HL-60/S4 treated with phorbol 12-myristate 13-acetate at 8.2 ng/mL for 4 days and 3 days (cell line): Measurements from ENCODE around the gene ADGRL3.
"Not testable (repeated sequence)": the region's sequence is repeated elsewhere in the genome, so short reads cannot be mapped to it uniquely, and the experiment has no call there.

Source experiments
- in situ Hi-C: fragments of 300-500 bp; cut with MboI; formaldehyde crosslinking; loops from 2 replicates; pipeline ENCODE4 v1.15.0; 2022; ENCODE audit warnings: low sequenced_read_pairs

ADGRL3 gene

DNA sequence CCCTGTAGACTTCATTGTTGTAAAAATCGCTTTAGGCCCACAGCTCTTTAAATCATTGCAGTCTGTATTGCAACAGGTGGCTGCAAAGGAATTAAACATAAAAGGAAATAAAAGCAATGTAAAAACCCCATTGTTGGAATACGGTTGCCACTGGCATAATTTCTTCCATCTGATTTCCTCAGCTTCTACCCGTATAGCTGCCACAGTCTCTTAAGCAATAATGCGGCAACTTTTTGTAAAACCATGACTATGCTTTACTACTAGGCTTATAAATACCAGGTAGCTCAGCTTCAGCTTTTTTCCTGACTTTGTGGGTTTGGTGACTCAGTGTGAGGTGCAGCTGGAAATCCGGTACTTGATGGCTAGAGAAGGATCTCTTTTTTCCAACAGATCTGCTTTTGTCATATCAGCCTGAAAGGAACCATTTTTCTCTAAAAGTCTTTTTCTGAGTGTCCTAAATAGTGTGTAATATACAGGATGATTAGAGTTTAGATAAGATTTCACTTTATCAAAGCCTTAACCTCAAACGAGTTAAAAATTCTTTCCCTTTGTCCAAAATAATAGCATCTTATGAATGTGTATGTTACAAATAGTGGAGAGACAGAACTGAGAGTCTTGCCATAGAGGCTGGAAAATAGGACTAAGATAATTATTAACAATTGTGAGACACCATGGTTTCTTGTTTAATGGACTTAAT is 268.0 kb downstream of the ADGRL3 start:
- in situ Hi-C loops: no loop called here

DNA sequence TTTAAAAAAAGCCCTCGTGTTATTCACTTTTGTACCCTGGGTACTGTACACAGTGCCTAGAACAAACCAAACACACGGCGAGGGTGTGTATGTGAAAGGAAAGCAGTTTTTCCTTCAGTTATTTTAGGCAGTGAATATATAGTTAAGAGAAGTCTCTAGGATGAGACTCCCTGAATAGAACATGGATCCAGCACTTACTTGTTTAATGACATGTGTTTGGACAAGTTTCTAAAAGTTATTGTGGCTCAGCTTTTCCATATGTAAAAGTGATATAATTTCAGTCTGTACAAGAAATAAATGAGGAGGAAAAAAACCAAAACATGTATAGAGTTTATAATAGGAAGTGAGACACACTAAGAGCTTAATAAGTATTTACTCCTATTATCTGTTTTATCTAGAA is 273.2 kb downstream of the ADGRL3 start:
- in situ Hi-C loops: no loop called here

DNA sequence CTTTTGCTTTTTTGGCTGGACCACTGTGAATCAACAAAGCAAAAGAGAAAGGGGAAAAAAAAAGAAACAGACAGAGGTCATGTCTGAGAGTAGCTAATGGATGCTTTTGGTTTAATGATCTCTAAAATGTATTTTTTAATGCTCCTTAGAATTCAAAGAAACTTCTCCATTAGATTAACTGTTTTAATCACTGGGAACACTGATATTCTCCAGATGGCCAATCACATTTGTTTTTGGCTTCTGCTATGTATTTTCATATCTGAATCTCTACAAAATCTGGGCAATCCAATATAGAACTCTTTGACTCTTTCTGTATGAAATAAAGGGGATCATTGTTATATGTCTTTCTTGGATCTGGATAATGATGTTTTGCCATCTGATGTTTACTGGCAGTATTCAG is 278.2 kb downstream of the ADGRL3 start:
- in situ Hi-C loops: no loop called here

DNA sequence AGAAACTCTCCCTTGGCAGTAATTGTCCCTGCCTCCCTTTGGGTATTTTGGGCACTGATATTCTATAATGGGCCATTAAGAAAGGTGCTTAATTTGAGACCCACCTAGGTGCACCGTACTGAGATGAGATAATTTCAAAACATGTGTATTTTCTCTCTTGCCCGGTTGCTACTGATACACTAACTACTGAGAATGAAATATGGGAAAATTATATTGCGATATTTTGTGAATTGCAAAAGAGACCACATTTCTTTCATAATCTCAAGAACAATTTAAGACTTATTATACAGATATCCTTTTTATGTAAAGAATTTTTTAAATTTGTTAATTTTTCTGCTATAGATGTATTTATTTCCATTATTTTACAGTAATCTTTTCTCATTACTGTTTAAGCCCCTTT is 284.9 kb downstream of the ADGRL3 start:
- in situ Hi-C loops: no loop called here

DNA sequence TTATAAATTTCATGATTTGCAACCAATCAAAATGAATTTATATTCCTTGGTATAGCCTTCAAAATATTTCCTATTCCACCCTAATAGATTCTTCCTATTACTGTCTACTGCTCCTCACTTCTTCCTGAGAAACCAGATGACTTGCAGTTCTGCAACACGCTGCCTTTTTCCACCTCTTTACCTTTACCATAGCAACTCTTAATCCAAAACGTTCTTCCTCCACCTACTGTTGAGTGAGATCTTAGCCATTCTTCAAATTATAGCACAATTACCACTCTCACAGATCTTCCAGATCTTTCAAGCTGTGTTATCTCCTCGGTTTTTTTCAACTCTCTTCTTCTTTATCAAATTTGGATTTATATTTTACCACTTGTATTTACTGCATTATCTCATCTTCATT is 289.8 kb downstream of the ADGRL3 start:
- in situ Hi-C loops: no loop called here

DNA sequence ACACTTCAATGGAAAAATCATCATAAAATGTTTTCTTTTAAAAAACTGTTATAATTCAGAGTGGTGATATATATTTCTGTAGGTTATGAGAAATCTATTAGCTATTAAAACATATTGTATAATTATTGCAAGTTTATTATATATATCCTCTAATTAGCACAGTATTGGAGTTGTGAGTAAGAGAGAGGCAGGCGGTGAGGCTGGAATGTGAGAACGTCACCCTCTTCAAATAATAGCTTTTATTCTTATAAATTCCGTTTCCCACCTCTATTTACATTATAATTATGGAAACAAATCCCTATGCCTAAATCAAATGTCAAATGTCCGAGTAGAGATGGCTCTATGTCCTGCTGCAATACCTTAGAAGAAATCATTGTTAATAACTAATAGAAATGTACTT is 292.9 kb downstream of the ADGRL3 start:
- in situ Hi-C loops: no loop called here

DNA sequence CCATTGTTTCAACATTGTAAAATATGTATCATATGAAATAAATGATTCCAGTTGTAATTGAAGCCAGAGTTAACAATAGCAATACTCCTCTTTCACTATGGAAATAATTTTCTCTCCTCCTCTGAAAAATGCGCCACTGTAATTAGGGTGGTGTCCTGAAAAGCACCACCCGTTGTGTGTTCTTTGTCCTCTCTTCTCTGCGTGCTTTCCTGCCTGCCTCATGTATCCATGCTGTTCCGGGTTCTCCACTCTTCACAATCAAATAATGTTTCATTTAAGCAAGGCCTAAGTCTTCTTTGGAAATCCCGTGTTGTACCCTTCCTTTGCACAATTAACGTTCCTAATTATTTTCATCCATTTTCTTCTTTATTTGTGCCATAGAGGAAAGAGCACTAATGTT is 293.3 kb downstream of the ADGRL3 start:
- in situ Hi-C loops: no loop called here

DNA sequence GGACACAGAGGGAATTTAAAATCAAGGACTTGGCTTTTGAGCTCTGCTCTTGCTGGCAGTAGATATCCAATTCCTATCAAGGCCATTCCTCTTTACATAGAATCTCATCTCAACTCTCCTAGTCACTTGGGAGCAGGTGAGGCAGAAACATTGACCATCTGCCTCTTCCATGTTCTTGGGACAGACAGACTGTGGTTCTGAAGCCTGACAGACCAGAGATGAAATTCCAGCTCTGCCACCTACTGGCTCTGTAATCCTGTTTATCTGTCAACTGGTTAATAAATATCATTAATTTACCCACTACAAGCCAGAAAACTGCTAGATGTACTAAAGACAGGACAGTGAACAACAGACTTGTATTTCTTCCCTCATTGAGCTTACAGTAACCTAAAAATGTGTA is 300.8 kb downstream of the ADGRL3 start:
- in situ Hi-C loops: no loop called here

DNA sequence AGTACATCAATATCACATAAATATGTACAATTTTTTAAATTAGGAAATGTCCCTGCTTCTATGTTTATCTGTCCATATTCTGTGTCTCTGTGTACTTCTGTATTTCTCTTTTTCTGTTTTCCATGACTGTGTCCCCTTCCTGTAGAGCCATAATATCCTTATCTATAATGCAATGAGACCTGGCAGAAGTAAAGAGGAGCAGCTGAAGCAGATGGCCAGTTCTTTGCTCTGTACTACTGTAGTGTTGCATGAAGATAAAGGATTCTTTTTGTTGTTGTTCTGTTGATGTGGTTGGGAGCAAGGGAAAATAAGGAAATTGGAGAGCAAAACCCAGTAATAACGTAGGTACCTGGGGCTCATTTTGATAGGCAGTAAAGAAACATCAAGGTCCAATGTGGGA is 301.7 kb downstream of the ADGRL3 start:
- in situ Hi-C loops: no loop called here

DNA sequence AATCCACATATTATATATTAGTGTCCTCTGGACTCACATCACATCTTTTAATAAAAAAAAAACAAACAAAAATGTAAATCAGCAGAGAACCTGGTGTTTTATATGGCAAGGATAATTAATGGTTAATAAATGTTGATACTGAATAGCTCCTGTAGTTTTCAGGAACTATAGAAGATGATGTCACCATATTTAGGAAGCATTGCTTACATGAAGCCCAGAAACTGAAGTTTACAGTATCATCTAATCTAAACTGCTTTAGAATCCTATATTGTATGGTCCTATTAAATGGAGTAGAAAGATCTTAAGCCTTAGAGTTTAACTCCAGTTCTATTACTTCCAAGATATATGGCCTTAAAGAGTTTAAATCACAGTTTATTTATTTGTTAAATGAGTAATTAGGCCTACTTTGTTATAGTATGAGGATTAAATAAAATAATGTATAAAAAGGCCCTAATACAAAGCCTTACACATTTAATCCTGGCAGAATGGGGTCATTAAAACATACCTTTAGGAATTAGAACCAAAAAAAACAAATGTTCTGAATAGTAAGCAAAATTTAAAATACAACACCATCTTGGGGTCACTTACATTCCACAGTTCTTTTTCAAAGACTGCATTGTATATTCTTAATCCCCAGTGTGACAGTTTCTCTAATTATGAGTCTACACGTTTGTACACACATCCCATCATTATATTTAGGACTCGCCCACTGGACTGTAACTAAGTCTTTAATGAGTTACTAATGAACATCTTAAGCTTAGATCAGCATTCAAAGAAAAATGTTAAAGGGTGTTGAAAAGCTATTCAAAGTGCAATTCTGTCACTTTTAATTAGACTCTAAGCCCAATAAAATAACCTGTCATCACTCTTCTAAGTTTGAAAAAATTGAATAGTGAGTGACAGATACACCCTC is 305.9 kb downstream of the ADGRL3 start:
- in situ Hi-C loops: no loop called here

DNA sequence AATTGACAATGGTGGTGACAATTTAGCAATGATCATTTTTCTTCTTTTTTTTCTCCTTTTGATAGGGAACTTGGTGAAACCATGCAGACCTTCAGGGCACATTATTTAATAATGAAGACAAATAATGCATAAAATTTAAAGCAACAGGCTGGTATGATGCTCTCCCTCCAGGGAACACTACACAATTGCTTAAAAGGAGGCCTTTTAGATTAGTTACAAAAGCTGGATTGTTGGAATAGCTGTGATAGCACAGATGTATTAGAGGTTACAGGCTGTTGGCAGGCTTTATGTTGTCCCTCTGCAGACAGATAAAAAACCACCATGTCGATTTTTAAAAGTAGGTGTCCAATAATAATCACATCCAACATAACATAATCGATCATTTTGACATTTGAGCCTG is 307.0 kb downstream of the ADGRL3 start:
- in situ Hi-C loops: no loop called here

DNA sequence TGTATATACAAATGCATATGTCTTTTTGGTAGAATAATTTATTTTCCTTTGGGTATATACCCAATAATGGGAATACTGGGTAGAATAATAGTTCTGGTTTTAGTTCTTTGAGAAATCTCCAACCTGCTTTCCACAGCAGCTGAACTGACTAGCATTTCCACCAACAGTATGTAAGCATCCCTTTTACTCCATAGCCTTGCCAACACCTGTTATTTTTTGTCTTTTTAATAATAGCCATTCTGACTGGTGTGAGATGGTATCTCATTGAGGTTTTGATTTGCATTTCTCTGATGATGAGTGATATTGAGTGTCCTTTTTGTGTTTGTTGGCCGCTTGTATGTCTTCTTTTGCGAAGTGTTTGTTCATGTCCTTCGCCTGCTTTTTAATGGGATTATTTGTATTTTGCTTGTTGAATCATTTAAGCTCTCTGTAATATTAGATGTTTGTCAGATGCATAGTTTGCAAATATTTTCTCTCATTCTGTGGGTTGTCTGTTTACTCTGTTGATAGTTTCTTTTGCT is 309.7 kb downstream of the ADGRL3 start:
- in situ Hi-C loops: not testable (repeated sequence)

DNA sequence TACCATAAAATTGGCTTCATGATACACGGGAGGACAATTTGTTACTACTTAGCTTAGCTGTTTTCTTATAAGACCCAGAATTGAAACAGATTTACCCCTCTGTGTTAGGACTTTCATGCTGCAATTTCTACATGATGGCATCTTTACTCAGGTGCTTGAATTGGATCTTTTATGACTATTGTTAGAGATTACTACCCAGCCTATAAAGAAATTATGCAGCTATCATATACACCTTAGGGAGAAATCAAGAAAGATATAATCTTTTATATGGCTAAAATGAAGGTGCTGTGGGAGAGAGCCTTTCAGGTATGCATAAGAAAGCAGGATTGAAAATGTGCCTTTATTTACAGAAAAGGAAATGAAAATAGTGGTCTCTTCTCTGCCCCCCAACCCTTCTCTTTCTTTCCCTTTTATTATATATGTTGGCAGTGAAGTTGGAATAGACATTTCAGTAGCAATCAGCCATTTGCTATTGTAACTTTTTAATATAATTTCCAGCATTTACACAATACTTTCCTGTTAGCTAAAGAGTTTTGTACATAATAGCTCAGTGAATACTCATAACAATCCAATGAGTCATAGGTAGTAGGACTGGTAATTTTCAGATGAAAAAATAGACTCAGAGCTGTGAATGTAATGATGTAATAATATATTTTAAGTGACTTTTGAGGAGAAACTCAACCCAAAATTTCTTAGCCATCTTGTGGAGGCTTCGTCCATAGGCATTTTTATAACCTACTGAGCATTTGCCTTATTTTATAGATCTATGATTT is 311.8 kb downstream of the ADGRL3 start:
- in situ Hi-C loops: no loop called here

DNA sequence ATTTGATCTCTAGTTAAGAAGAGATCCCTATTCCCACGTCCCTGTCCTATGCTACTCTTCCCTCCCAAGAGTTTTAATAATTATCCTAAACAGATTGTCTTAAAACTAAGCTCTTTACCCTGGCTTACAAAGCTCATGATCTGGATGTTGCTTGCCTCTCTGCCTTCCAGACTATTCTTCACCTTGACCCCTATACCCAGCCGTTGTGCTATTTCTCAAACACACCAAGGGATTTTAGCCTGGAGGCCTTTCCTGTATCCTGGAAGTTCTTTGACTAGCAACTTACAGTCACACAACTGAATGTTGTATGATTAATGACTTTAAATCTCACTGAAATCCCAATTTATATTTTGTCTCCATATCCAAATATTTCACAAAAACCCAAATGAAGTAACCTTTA is 314.9 kb downstream of the ADGRL3 start:
- in situ Hi-C loops: no loop called here

DNA sequence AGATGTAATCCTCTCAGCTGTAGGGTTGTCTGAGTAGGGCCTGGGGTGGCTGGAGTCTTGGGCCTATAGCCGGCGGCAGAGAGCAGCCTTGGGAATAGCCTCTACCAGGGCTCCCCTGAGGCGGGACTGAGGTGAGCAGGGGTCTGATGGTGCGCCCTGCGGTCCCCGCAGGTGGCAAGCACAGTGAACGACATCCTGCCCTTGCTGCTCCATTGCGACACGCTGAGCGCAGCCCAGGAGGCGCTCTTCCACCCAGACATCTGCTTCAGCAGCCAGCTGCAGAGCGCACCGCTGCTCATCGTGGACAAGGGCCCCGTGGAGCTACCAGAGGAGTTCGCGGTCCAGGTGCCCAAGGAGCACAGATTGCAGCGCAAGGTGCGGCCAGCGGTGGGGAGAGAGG is 317.0 kb downstream of the ADGRL3 start:
- in situ Hi-C loops: no loop called here

DNA sequence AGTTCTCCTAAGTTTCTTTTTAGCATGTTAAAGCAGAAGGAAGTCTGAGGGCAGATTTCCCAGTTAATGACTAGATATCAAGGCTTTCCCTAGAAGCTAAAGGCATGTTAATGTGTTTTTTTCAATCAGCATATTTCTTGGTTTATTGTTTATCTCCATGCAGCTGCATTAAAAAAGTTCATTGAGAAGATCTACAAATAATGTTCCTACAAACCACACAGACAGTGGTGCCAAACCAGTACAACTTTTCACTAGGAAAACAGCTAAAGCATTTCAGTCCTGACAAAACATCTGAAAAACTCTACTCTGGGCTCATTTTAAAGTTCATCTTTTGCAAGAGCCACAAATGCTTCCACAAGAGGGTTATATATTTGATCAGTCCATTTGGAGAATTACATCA is 320.0 kb downstream of the ADGRL3 start:
- in situ Hi-C loops: no loop called here

DNA sequence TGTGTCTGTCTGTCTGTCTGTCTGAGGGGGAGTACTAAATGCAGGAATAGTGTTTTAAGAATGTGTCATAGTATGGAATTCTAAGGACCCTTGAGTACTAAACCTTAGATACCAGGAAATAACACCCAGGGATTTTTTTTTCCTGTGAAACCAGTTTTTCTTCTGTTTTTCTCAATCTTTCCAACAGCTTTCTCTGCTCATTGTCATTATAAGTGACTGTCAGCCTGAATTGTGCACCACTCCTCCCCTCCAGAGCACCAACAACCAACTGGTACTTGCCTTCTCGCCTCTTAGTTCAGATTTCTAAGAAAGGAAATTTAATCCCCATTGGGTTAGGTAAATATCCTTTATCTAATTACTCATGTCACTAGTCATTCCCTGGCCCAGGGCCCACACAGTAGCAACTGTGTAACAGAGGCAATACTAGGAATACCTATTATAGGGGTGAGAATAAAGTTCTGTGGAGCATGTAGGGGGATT is 320.6 kb downstream of the ADGRL3 start:
- in situ Hi-C loops: no loop called here

DNA sequence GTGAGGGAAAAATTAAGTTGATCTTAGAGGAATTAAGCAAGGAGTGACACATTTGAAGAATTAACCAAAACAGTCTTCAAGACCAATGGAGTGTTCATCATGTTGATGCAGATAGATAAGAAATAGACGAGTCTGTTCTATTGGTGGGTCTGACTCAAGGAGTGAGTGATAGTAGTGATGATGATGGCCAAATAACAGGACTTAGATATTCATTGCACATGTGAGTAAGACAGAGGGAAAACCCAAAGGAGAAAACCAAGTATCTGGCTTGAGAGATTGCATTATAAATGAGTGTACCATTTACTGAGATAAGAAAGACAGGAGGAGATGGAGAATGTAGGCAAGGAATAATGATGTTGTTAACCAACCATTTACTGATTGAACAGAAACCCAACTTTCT is 321.3 kb downstream of the ADGRL3 start:
- in situ Hi-C loops: no loop called here

DNA sequence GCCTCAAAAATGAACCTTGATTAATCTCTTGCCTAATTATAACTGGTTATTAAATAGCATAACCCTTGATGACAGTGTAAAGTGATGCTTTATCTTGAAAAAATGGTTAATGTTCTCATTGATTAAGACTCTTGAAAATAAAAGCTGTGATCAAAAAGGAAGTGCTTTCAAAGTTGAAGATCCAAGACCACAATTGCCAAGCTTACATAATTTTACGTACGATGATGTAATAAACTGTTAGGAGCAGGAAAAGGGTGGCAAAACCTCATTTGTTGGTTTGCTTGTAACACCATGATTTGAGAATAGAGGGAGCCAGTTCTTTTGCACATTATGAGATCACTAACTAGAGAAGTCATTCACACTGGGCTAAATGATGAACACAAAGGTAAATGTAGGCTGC is 322.2 kb downstream of the ADGRL3 start:
- in situ Hi-C loops: no loop called here

DNA sequence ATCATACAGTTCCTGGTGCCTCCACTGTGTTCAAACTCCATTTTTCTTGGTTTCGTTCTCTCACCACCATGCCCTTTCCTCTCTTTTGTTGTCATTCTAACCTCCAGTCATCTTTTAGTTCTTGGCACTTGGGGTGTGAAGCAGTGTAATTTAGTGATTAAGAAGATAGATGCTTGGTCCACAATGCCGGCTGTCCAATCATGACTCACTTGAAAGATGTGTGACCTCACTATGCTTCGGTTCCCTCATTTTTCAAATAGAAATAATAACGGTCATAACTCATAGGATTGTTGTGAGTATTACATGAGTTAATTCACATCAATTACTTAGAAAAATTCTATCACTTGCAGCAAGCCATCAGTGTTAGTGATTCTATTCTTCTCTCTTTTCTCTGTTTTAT is 327.8 kb downstream of the ADGRL3 start:
- in situ Hi-C loops: no loop called here

DNA sequence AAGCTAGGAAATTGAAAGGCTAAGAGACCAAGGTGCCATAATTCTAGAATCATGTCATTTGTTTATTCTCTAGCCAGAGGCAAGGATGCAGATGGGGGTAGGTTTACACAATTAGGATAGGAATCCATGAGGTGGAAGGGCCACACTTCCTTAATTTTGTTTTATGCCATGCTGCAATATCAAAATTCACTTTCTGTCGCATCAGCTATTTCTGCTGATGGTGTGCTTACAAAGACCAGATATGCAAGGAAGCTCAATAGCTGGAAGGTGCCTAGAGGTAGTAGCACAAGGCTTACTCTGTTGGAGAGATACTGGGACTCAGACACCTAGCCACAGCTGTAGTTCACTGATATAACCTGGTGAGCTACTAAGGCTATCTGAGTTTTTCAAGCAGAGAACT is 328.5 kb downstream of the ADGRL3 start:
- in situ Hi-C loops: no loop called here
